ENCODE measurements around the gene CDC16. TPM values are rescaled to one million over a fixed set of nuclear protein-coding genes. Genes with fewer than 3 reads are reported as not detected.
"Not testable (repeated sequence)": the region's sequence is repeated elsewhere in the genome, so short reads cannot be mapped to it uniquely, and the experiment has no call there.

The CDC16 gene
- total RNA-seq, 1 experiment from 2014 or later, result 61.1 TPM

GRCh38 chr13:114248011-114248410 lies 13.3 kb downstream of the CDC16 start:
- no peak for TF ChIP-seq CTCF (conservative IDR thresholded peaks at IDR 0.05; ENCODE audit: low read depth, low read length)
- no peak for TF ChIP-seq EZH2 (IDR thresholded peaks at IDR 0.05; ENCODE audit: borderline replicate concordance, low read depth, low read length, poor library complexity, severe bottlenecking)
- POLR2A ChIA-PET (ENCODE audit: low non-redundant PET), result no interaction called here
- no peak for DNase-seq (ENCODE audit: low spot score)
- no peaks in the 10 kb centered on the region for H3K4me1 ChIP-seq (ENCODE audit: insufficient read depth, low read length, poor library complexity, severe bottlenecking)
- CTCF ChIA-PET, result no interaction called here
- H3K27me3 ChIP-seq (replicated peaks; ENCODE audit: insufficient read depth, low read depth, low read length, poor library complexity), result no peaks in the 10 kb centered on the region
- H3K9me3 ChIP-seq (ENCODE audit: low read depth, low read length, poor library complexity, severe bottlenecking), result no peaks in the 10 kb centered on the region
- intact Hi-C loops (cut with micrococcal nuclease; ENCODE audit: unreplicated experiment), result no loop called here
- no TSS peak for BruUV-seq (replicated peaks)
- no peak overlapping the region for H3K4me3 ChIP-seq (ENCODE audit: low read depth, low read length, poor library complexity, severe bottlenecking)
- no peak overlapping the region for H3K27ac ChIP-seq (ENCODE audit: low read depth, low read length, poor library complexity, severe bottlenecking)
- peaks cover 94% of the 10 kb centered on the region for H3K36me3 ChIP-seq (ENCODE audit: insufficient read depth, low read length, poor library complexity, severe bottlenecking)

GRCh38 chr13:114249077-114249476 lies 14.4 kb downstream of the CDC16 start:
- Histone ChIP-seq H3K4me3 (ENCODE audit: low read depth, low read length, poor library complexity, severe bottlenecking) (no peak overlapping the region), H3K36me3 (ENCODE audit: insufficient read depth, low read length, poor library complexity, severe bottlenecking) (peaks cover 92% of the 10 kb centered on the region), H3K9me3 (ENCODE audit: low read depth, low read length, poor library complexity, severe bottlenecking) (no peaks in the 10 kb centered on the region), H3K27me3 (replicated peaks; ENCODE audit: insufficient read depth, low read depth, low read length, poor library complexity) (no peaks in the 10 kb centered on the region), H3K27ac (ENCODE audit: low read depth, low read length, poor library complexity, severe bottlenecking) (no peak overlapping the region), H3K4me1 (ENCODE audit: insufficient read depth, low read length, poor library complexity, severe bottlenecking) (no peaks in the 10 kb centered on the region)
- intact Hi-C loops (cut with micrococcal nuclease; ENCODE audit: unreplicated experiment), result no loop called here
- ChIA-PET CTCF (no interaction called here), POLR2A (ENCODE audit: low non-redundant PET) (no interaction called here)
- BruUV-seq (replicated peaks), result no TSS peak
- TF ChIP-seq CTCF (conservative IDR thresholded peaks at IDR 0.05; ENCODE audit: low read depth, low read length) (no peak), EZH2 (IDR thresholded peaks at IDR 0.05; ENCODE audit: borderline replicate concordance, low read depth, low read length, poor library complexity, severe bottlenecking) (no peak)
- no peak for DNase-seq (ENCODE audit: low spot score)

GRCh38 chr13:114251639-114252440 lies 17.1 kb downstream of the CDC16 start:
- H3K27me3 ChIP-seq (replicated peaks; ENCODE audit: insufficient read depth, low read depth, low read length, poor library complexity); H3K4me1 ChIP-seq (ENCODE audit: insufficient read depth, low read length, poor library complexity, severe bottlenecking); intact Hi-C loops (cut with micrococcal nuclease; ENCODE audit: unreplicated experiment); H3K9me3 ChIP-seq (ENCODE audit: low read depth, low read length, poor library complexity, severe bottlenecking); H3K27ac ChIP-seq (ENCODE audit: low read depth, low read length, poor library complexity, severe bottlenecking); CTCF ChIA-PET; DNase-seq (ENCODE audit: low spot score); BruUV-seq (replicated peaks); POLR2A ChIA-PET (ENCODE audit: low non-redundant PET); H3K4me3 ChIP-seq (ENCODE audit: low read depth, low read length, poor library complexity, severe bottlenecking): not testable (repeated sequence)
- H3K36me3 ChIP-seq (ENCODE audit: insufficient read depth, low read length, poor library complexity, severe bottlenecking), result peaks cover 75% of the 10 kb centered on the region

- no peak overlapping the region for H3K27ac ChIP-seq (ENCODE audit: low read depth, low read length, poor library complexity, severe bottlenecking)
- no peak for TF ChIP-seq CTCF (conservative IDR thresholded peaks at IDR 0.05; ENCODE audit: low read depth, low read length)
- TF ChIP-seq EZH2 (IDR thresholded peaks at IDR 0.05; ENCODE audit: borderline replicate concordance, low read depth, low read length, poor library complexity, severe bottlenecking), result no peak
- no TSS peak for BruUV-seq (replicated peaks)
- H3K9me3 ChIP-seq (ENCODE audit: low read depth, low read length, poor library complexity, severe bottlenecking), result no peaks in the 10 kb centered on the region
- no peak for DNase-seq (ENCODE audit: low spot score)
- POLR2A ChIA-PET (ENCODE audit: low non-redundant PET), result no interaction called here
- peaks cover 76% of the 10 kb centered on the region for H3K36me3 ChIP-seq (ENCODE audit: insufficient read depth, low read length, poor library complexity, severe bottlenecking)
- no peaks in the 10 kb centered on the region for H3K27me3 ChIP-seq (replicated peaks; ENCODE audit: insufficient read depth, low read depth, low read length, poor library complexity)
- no peaks in the 10 kb centered on the region for H3K4me1 ChIP-seq (ENCODE audit: insufficient read depth, low read length, poor library complexity, severe bottlenecking)
- CTCF ChIA-PET, result no interaction called here
- intact Hi-C loops (cut with micrococcal nuclease; ENCODE audit: unreplicated experiment), result no loop called here
- H3K4me3 ChIP-seq (ENCODE audit: low read depth, low read length, poor library complexity, severe bottlenecking), result no peak overlapping the region
These were observed 21.9 kb downstream of the CDC16 start for GRCh38 chr13:114256547-114256946.

Data from A673 (cell line).